A204.1 (cell line): ENCODE measurements around the gene FAM180A.
A peak's percentile ranks its signal among the peaks of the same experiment; 100 is the strongest.
"Not testable (repeated sequence)": the region's sequence is repeated elsewhere in the genome, so short reads cannot be mapped to it uniquely, and the experiment has no call there.

ENCODE experiments used
- FAIRE-seq: peaks from 2 replicates; lab custom pipeline; 2012; peaks lifted over from hg19 to GRCh38; lab: Jason Lieb, UNC

FAM180A gene

DNA sequence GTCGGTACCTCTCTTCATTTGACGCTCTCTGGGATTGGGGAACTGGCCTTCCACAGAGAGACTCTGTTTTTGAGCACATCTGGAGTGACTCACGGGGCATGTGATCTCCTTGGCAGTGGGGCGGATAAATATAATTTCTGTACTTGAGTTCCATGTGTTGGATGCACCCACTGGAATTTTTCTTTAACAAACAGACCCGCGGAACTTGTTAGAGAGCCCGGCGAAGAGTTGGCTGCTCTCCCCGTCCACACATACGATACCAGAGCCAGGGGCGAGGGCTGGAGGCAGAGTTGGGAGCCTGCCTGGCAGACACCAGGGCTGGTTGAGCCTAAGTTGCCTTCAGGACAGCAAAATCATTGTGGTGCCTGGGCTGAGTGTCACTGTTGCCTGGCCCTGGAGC, at the start of gene FAM180A:
TSS of gene FAM180A (minus strand) at position 44 of the 400 bp plus-strand sequence. CDS start 233 bp downstream, outside the sequence.
- no peak for FAIRE-seq

DNA sequence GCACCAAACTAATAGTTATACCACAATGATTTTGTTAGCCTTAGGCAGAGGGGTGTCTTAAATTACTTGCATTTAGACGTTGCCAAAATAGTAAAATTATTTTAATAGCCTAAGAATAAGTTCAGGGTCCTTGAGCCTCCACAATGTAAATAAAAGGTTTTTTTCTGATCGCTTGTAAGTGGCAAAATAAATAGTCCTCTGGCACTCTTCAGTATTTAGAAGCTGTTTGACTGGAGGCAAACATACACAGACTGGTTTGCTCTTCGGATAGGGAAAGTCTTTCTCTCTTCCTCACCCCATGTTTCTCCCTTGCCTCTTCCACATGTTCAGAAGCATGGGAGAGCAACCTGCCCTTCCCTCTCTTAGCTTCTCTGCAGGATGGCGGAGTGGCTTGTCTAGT, 49.5 kb upstream of the FAM180A start:
- FAIRE-seq = no peak

DNA sequence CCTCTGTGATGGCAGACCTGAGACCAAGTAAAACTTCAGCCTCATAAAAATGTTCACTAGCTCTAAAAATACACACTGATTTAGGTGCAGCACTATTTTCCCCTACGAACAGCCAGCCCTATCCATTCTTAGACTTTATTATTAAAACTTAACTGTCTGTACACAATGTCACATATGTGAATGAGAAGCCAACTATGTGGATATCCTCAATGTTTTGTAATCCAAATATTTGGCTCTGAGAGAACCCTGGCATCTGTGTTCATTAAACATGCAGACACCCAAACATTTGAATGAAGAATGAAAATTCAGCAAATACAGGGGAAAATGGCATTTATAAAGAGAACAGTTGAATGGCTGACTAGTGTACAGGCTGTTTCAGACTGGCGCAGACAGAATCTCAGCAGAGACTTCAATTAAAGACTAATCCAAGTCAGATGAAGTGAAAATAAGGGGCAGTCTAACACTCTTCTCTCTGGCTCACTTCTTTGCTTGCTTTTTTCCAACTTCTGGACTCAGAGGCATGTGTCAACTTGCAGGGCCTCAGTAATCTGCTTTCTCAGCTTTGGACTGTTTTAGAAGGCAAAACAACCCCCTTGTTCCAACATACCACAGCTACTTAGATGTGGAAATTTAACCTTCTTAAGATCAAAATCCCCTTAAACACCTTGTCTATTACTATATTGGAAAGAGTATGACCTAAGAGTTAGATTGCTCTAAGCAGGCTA, 47.4 kb upstream of the FAM180A start:
- no peak for FAIRE-seq

DNA sequence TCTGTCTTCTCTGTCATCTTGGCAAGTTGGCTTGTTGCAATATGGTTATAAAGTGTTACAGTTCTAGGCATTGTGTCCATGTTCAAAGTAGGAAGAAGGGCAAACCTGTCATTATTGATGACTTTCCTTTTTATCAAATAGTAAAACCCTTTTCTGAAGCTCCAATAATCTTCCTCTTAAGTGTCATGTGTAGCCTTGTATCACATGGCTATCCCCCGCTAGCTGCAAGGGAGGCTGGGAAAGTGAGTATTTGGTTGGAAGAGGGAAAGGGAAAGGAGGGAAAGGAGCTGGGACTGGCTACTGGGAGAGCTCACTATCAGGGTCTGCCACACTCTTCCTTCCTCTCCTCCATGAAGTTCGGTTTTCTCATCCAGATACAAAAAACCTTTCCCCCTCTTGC, 45.2 kb upstream of the FAM180A start:
- no peak for FAIRE-seq

DNA sequence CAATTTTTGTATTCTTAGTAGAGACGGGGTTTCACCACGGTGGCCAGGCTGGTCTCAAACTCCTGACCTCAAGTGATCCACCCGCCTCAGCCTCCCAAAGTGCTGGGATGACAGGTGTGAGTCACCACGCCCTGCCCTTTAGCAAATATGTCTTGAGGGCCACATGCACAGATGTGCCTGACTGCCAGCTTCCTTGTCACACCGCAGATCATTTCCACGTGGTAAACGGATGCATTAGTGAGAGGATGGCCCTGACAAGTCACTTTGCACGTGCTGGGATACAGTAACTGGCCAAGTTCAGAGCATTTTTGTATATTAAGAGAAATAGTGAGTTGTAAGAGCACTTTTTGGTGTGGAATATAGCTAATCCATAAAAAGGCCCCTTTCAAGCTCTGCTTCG, 44.3 kb upstream of the FAM180A start:
- no peak for FAIRE-seq

DNA sequence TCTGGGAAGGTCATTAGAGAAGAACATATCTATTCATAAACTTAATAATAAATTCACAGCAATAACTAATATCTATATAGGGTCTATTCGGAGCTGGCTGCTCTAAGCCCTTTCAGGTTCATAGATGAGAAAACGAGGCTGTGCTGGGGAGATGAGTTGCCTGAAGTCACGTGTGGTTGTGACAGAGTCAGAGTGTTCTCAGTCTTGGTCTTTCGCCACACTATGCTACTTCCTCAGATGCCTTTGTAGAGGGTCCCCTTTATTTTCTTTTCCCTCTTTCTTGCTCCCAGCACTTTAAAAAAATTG, 43.7 kb upstream of the FAM180A start:
- FAIRE-seq = no peak

DNA sequence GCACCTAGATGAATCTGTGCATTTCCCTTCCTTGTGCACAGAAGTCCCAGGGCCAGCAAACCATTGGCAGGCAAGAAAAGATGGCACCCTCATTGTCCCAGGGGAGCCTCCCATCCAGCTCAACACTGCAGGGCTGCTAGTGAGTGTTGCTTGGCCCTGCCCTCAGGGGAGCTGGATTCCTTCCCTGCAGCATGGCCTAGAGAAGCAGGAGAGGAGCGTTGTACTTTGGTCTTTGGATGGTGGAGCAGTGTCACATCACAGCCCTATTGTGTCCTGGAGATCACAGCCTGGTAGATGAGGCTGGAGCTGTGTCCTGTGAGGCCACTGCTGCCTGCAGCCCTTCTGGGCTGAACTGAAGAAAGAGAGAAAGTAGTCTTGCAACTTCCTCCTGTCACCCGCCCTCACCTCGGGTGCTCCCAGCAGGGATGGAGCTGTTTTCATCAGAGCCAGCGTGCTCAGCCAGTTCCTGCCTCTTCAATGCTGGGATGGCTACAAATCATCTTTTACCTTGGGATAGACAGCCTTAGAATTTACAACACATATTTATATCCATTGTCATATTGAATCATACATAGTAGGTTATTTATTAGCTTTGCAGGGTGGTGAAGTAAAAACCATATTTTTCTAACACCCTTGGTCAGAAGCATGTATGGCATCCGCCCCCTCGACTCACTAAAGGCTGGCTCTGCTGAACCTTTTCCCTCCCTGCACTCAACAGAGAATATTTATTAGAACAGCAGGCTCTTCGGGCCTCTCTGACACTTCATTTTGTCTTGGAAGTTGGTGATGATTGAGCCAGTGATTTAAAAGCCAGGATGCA, 43.1 kb upstream of the FAM180A start:
- FAIRE-seq = no peak

DNA sequence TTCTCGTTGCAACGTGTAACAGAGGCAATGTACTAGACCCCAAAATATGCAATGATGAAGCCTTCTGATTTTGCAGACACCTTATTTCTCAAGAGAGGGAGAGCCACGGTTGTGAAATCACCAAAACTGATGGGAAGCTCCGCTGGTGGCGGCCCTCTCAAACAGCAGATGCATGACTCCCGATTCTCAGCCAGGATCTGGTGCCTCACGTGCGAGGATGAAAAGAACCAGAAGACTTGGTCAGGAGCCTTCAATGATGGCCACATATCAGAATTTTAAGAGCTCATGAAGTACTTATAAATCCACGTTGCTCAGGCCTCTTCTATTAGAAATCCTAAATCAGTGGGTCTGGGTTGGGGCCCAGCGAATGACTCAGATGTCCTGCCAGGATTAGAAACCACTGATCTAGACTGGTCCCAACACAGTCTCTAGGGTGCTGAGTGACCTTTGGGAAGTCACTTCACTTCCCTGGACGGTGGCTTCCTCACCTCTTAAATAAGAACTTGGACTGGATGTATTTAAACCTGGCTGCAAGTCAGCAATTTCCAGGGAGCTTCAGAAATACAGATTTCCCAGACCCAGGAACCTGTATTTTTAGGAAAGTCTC, 41.9 kb upstream of the FAM180A start:
- FAIRE-seq = no peak

DNA sequence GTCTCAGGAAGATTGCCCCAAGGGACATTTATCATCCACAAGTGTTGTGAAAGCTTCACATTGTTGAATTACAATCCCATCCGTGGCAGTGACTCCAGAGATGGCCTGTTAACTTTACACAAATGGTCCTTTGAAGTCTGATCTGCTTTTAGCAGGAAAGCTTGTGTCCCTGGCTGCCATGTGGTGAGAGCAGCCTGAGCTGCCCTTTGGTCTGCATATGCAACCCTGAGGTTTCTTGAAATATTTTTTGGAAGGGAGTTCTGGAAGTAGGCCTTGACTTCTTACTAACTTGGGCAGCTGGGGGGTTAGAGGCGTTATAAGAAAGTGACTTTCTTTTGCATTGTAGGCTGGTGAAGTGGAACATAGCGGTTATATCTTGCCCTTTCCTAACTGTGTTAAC, 41.3 kb upstream of the FAM180A start:
- no peak for FAIRE-seq

DNA sequence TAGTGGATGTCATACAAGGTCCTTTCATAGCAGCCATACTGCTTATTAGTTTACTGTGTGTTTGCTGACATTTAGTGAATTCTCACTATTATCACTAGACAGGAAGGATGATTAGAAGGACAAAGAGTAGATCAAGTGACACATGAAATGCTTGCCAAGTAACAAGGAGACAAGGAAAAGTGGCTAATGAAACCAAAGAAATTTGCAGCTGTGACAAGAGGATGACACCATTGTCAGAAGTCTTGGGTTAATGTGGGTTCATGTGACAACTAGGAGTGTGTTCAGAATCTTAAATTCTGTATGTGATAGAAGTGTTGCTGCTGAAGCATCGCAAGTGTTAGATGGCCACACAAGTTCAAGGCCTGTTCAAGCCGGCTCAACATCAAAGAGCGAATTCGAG, 40.8 kb upstream of the FAM180A start:
- no peak for FAIRE-seq

DNA sequence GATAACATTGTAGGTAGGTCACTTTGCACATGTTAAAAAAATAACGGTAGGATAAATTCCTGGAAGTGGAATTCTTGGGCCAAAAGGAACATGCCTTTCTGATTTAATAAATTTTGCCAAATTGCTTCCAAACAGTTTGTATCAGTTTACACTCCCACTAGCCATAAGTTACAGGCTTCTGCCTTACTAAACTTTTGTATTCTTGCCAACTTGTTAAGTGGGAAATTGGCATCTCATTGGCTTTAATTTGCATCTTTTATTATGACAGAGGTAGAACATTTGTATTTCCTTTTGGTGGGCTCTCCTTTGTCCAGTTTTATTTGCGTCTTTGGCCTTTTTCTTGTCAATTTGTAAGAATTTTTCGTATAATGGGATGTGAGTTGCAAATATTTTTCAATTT, 38.3 kb upstream of the FAM180A start:
- FAIRE-seq = no peak

DNA sequence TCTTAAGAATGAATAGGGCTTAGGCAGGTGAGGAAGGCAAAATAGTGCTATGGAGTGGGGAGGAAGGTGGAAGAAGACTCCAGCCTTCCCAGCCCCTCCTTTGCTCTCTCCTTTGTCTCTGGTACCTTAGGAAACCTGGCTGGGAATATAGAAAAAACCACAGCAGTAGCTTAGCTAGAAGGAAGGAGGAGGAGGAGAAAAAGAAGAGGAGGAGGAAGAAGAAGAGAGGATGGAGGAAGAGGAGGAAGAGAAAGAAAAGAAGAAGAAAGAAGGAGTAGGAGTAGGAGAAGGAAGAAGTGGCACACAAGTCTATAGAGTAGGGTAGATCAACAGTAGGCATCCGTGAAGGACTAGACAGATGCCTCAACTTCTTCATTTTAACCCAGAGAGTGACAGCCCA, 36.5 kb upstream of the FAM180A start:
- no peak for FAIRE-seq

DNA sequence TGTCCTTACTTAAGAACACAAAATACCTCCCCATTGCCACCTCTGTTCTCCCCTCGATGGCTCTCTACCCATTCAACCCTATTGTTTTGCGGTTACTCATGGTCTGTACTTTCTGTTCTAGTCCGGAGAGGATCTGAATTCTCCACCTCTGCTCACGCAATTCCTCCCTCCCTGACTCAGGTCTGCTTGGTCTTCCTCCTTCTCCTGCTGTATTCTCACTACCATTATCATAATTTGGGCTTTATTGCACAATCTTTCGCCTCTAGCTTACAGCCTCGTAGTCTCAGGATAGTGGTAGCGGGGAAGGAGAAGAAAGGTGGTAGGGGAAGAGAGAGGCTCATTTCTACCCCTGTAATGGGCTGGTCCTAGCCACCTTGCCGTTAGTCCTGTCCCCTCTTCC, 35.4 kb upstream of the FAM180A start:
- FAIRE-seq = no peak

DNA sequence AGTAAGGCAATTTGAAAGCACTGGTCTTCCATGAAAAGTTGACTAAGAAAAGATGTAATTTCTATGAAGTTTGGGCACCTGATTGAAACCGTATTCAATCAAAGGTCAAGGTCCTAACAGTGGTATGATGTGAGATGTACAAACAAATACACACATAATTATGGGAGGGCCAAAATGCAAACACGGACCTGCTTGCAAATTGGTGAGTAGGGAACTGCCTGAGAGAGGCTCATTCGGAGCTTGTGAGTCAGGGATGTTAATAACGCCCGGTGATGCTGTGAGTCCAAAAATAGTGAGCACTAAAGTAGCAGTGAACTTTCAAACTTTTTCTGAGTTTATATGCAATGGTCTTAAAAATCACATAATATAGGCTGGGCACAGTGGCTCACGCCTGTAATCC, 34.2 kb upstream of the FAM180A start:
- no peak for FAIRE-seq

DNA sequence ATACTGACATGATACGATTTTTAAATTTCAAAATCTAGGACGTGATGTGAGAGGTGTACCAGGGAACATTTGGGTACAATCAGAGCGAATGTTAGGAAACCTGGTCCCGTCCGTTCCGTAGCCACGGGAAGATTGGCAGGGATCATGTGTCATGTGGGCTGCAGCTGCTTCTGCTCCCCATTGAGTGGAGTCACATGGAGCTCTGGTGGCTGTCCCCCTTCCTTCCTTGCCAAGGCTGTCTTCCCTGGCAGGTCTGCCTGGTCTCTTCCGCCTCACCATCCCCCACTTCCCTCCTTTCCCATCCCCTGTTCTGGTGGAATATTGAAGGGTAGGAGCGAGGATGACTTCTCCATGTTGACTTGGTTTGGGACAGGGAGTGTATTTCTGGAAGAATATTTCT, 33.8 kb upstream of the FAM180A start:
- no peak for FAIRE-seq

DNA sequence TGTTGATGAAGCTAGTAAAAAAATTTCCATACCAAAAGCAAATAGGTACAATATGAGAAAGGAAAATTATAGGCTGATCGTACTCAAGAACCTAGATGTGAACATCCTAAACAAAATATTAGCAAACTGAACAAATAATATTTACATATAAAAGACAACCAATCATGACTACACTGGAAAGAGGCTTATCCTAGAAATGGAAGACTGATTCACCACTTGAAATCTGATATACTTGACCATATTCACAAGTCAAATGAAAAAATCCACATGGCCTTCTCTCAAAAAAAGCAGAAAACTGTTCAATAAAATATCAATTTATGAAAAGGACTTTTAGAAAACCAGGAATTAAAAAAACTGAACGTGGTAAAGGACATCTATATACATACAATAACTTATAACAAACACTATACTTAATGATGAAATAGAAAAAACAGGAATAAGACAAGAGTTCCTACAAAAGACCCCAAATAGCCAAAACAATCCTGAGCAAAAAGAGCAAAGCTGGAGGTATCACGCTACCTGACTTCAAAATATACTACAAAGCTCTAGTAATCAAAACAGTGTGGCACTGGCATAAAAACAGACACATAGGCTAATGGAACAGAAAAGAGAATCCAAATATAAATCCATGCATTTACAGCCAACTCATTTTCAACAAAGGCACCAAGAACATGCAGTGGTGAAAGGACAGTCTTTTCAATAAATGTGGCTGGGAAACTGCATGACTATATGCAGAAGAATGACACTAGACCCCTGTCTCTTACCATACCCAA, 29.2 kb upstream of the FAM180A start:
- FAIRE-seq = peak; percentile 32

DNA sequence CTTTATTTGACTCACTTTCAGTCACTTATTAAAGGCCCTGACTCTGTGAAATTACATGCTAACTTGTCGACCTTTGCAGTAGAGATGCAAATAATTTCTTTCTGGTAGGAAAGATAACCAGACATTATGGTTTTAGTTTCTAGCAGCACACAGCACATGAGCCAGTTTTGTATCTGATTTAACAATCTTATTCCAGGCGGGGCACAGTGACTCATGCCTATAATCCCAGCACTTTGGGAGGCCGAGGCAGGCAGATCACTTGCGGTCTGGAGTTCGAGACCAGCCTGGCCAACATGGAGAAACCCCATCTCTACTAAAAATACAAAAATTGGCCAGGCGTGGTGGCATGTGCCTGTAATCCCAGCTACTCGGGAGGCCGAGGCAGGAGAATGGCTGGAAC, 27.3 kb upstream of the FAM180A start:
- FAIRE-seq = not testable (repeated sequence)

DNA sequence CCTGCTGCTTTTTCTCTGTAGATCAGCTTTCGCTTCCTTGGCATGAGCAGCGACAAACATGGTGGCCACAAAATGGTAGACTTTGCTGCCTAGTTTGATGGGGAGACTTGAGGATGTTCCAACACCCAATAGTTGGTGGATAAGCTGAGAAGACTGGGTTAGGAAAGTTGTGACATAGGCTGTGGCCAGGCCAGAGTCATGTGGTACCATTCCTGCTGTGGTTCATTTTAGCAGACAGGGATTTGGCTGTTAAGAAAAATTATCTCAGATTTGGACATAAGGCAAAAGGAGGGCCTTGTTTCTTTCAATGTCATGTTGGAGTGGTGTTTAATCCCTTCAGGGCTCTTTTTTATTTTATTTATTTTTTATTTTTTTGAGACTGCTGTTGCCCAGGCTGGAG, 26.6 kb upstream of the FAM180A start:
- FAIRE-seq = no peak

DNA sequence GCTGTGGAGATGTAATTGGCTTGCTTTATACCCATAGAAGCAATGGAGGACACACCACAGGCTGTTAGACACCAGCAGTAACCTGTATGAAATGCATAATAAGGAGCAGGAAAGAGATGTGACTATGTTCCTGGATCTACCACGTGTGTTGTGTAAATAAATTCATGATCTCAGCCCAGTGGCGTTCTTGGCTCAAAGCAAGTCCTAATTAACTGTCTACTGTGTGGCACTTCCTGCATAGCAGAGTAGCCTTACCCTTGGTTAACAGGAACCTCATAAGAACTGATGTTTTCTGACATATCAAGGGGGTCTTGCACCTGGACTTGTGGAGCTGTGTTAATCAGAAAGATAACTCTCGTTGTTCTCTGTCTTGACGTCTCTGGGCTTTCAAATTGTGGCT, 25.7 kb upstream of the FAM180A start:
- FAIRE-seq = no peak

DNA sequence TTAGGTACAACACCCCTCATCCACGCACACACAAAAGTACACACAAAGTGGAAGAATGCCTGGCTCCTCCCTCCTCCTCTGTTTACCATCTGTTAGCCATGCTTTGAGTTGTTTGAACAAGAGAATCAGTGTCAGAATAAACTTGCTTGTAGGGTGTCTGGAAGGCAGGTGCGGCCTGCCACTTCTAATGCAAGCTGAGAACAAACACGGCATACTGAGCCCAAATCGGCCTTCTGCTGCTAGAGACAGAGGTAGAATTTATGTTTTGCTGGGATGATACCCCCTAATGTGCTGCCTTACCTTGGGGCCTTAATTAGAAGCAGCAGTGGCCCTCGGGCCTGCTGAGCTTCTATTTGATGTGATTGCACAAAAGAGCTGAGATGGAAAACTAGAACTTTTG, 24.9 kb upstream of the FAM180A start:
- no peak for FAIRE-seq

DNA sequence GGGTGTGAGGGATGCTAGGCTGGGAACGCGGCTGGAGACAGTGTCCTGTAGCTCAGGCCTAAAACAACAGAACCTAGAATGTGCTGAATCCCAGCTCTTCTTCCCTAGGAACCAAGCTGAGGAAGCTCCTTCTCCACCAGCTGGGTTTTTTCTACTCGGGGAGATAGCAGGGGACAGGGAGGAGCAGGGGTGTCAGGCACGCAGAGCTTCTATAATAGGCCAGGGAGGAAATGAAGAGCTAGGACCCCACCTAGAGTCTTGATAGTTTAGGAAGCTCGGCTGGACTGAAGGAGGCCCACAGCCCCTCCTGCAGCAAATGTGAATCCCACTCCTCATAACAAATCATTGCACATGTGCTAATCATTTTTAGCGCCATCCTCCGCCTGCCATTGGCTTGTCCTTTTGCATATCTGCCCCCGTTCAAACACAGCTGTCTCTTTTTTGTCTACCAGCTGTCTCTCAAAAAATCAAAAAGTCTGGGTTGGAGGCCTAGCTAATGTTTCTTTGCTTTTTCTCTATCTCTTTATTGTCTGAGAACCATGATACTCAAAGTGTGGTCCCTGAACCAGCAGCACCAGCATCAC, 24.1 kb upstream of the FAM180A start:
- FAIRE-seq = no peak

DNA sequence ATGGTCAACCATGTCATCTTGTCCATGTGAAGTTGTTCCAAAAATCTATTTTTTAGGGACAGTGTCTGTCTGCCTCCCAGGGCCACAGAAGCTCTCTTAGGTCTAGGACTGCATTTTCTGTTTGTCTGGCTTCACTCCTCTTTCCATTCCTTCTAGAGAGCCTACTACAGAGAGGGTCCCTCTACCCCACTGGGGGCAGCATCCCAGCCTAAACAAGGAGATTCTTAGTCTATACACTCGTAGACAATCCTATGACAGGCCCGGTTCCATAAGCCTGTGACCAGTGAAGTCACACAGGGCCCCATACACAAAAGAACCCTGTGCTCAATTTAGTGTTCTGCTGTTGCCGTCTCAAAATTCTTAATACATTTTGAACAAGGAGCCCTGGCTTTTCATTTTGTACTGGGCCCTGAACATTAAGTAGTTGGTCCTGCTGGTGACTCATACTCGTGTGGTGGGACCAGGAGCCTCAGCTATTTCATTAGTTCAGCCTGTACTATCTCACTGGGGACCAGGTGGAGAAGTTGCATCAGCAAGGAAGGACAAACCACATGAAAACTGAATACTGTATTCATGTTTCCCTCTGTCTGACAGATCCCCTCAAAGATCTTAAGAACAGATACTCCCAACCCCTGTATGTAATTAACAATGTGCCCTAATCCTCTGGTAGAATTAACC, 23.5 kb upstream of the FAM180A start:
- no peak for FAIRE-seq
